ENCODE measurements around the gene CGB8.
"Not testable (repeated sequence)": the region's sequence is repeated elsewhere in the genome, so short reads cannot be mapped to it uniquely, and the experiment has no call there.

- not testable (repeated sequence) for TF ChIP-seq CTCF (IDR thresholded peaks at IDR 0.05); POLR2AphosphoS5 (IDR thresholded peaks at IDR 0.05; ENCODE audit: low read depth, low read length)
These were observed 23.8 kb downstream of the CGB8 start for GRCh38 chr19:49025088-49025487.
